Parathyroid adenoma (tissue), 2 donors: ENCODE data around the gene HYCC2.
"Not testable (repeated sequence)": the region's sequence is repeated elsewhere in the genome, so short reads cannot be mapped to it uniquely, and the experiment has no call there.

Source experiments
- H2AFZ ChIP-seq: fragments of 300-600 bp; sonication (generic); one replicate; pipeline ENCODE4 v1.7.0; 2017; ENCODE audit warnings: antibody characterized with exemption, mild to moderate bottlenecking
- H3K27ac ChIP-seq: fragments of 300-600 bp; sonication (generic); one replicate; pipeline ENCODE4 v1.7.0; 2017
- H3K27me3 ChIP-seq: fragments of 300-600 bp; sonication (generic); one replicate; pipeline ENCODE4 v1.7.0; 2017; ENCODE audit warnings: low read length; ENCODE audit not compliant: control insufficient read depth, insufficient read depth
- H3K36me3 ChIP-seq: fragments of 300-600 bp; sonication (generic); one replicate; pipeline ENCODE4 v1.7.0; 2017; ENCODE audit warnings: low read length; ENCODE audit not compliant: control insufficient read depth, insufficient read depth
- H3K4me1 ChIP-seq: fragments of 300-600 bp; sonication (generic); one replicate; pipeline ENCODE4 v1.7.0; 2017; ENCODE audit warnings: control low read depth
- H3K4me2 ChIP-seq: fragments of 300-600 bp; sonication (generic); one replicate; pipeline ENCODE4 v1.7.0; 2017; ENCODE audit warnings: low read length
- H3K4me3 ChIP-seq: fragments of 300-600 bp; sonication (generic); one replicate; pipeline ENCODE4 v1.7.0; 2017; ENCODE audit warnings: low read depth, low read length
- H3K79me2 ChIP-seq: fragments of 300-600 bp; sonication (generic); one replicate; pipeline ENCODE4 v1.7.0; 2017; ENCODE audit warnings: control low read depth
- H3K9ac ChIP-seq: fragments of 300-600 bp; sonication (generic); one replicate; pipeline ENCODE4 v1.7.0; 2017; ENCODE audit warnings: mild to moderate bottlenecking
- H3K9me3 ChIP-seq: fragments of 300-600 bp; sonication (generic); one replicate; pipeline ENCODE4 v1.7.0; 2017; ENCODE audit warnings: low read length; ENCODE audit not compliant: control insufficient read depth
- TF ChIP-seq, protein P1 (sequence below): fragments of 300-600 bp; sonication (generic); IDR thresholded peaks from one replicate; pipeline ENCODE4 v1.7.0; 2017; ENCODE audit warnings: antibody characterized with exemption, mild to moderate bottlenecking
- donor health status: primary hyperparathyroidism.

The HYCC2 gene

DNA sequence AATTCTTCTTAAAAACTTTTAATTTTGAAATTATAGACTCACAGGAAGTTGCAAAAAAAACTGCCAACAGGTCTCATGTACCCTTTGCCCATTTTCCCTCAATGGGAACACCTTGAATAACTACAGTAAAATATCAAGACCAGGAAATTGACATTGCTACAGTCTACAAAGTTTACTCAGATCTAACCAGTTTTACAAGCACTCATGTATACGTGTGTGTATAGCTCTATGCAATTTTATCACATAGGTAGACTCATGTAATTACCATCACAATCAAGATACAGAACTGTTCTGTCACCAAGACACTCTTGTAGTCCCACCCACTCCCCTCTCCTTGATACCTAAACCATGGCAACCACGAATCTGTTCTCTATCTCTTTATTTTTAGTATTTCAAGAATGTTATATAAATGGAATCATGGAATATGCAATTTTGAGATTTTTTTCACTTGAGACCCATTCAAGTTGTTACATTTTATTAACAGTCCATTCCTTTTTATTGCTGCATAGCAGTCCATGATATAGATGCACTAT is 6.6 kb downstream of the HYCC2 start:
- Histone ChIP-seq H3K27me3 (no peaks in the 10 kb centered on the region), H3K4me1 (no peaks in the 10 kb centered on the region), H3K4me3 (no peak overlapping the region), H3K79me2 (peaks cover 51% of the 10 kb centered on the region), H3K27ac (no peak overlapping the region), H3K36me3 (no peaks in the 10 kb centered on the region), H3K4me2 (no peak overlapping the region), H3K9me3 (no peaks in the 10 kb centered on the region), H2AFZ (no peak overlapping the region), H3K9ac (no peak overlapping the region)
- TF ChIP-seq, protein P1, sequence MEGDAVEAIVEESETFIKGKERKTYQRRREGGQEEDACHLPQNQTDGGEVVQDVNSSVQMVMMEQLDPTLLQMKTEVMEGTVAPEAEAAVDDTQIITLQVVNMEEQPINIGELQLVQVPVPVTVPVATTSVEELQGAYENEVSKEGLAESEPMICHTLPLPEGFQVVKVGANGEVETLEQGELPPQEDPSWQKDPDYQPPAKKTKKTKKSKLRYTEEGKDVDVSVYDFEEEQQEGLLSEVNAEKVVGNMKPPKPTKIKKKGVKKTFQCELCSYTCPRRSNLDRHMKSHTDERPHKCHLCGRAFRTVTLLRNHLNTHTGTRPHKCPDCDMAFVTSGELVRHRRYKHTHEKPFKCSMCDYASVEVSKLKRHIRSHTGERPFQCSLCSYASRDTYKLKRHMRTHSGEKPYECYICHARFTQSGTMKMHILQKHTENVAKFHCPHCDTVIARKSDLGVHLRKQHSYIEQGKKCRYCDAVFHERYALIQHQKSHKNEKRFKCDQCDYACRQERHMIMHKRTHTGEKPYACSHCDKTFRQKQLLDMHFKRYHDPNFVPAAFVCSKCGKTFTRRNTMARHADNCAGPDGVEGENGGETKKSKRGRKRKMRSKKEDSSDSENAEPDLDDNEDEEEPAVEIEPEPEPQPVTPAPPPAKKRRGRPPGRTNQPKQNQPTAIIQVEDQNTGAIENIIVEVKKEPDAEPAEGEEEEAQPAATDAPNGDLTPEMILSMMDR = no peak

DNA sequence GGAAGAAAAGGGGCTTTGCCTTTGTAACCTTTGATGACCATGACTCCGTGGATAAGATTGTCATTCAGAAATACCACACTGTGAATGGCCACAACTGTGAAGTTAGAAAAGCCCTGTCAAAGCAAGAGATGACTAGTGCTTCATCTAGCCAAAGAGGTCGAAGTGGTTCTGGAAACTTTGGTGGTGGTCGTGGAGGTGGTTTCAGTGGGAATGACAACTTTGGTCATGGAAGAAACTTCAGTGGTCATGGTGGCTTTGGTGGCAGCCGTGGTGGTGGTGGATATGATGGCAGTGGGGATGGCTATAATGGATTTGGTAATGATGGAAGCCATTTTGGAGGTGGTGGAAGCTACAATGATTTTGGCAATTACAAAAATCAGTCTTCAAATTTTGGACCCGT is 8.0 kb downstream of the HYCC2 start:
- H3K27ac ChIP-seq, H3K36me3 ChIP-seq, H3K9me3 ChIP-seq, H2AFZ ChIP-seq, H3K27me3 ChIP-seq, H3K4me2 ChIP-seq, H3K4me3 ChIP-seq, H3K4me1 ChIP-seq, H3K9ac ChIP-seq: not testable (repeated sequence)
- peaks cover 56% of the 10 kb centered on the region for H3K79me2 ChIP-seq

- H3K4me3 ChIP-seq = no peak overlapping the region
- H3K4me1 ChIP-seq = peaks cover 13% of the 10 kb centered on the region
- TF ChIP-seq, protein P1 = no peak
- H3K4me2 ChIP-seq = no peak overlapping the region
- H3K36me3 ChIP-seq = no peaks in the 10 kb centered on the region
- H3K27ac ChIP-seq = no peak overlapping the region
- no peaks in the 10 kb centered on the region for H3K9me3 ChIP-seq
- no peaks in the 10 kb centered on the region for H3K27me3 ChIP-seq
- H3K9ac ChIP-seq = no peak overlapping the region
- H2AFZ ChIP-seq = no peak overlapping the region
- peaks cover 48% of the 10 kb centered on the region for H3K79me2 ChIP-seq
Observed at GRCh38 chr2:201059961-201060755, 11.3 kb downstream of the HYCC2 start.

DNA sequence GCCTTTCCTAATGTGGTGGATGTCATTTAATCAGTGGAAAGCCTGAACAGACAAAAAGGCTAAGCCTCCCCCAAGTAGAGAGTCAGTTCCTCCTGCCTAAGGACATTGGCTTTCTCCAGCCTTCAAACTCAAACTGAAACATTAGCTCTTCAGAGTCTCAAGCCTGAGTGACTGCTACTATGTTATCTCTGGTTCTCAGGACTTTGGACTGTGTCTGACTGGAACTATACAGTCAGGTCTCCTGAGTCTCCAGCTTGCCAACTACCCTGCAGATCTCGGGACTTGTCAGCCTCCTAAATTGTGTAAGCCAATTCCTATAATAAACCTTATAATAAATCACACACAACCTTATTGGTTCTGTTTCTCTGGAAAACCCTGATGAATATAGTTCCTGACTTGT is 12.6 kb downstream of the HYCC2 start:
- Histone ChIP-seq H3K27me3 (no peaks in the 10 kb centered on the region), H3K9ac (no peak overlapping the region), H3K36me3 (no peaks in the 10 kb centered on the region), H3K4me3 (no peak overlapping the region), H3K4me2 (no peak overlapping the region), H3K9me3 (no peaks in the 10 kb centered on the region), H3K79me2 (peaks cover 49% of the 10 kb centered on the region), H3K27ac (no peak overlapping the region), H3K4me1 (peaks cover 13% of the 10 kb centered on the region), H2AFZ (no peak overlapping the region)
- TF ChIP-seq, protein P1 = no peak

- Histone ChIP-seq H3K27ac (peak overlapping the region; percentile 16), H2AFZ (no peak overlapping the region), H3K9ac (no peak overlapping the region), H3K36me3 (no peaks in the 10 kb centered on the region), H3K27me3 (no peaks in the 10 kb centered on the region), H3K4me1 (peaks cover 13% of the 10 kb centered on the region), H3K4me2 (no peak overlapping the region), H3K4me3 (no peak overlapping the region), H3K9me3 (no peaks in the 10 kb centered on the region), H3K79me2 (peaks cover 47% of the 10 kb centered on the region)
- TF ChIP-seq, protein P1 = no peak
Observed at GRCh38 chr2:201057715-201058248, 13.7 kb downstream of the HYCC2 start.
